ENCODE results near the gene DNAAF3. TPM values are rescaled to one million over a fixed set of nuclear protein-coding genes. Genes with fewer than 3 reads are reported as not detected.

Gene DNAAF3
- total RNA-seq, 1 donor from 2014 or later: 0.53 TPM

GRCh38 chr19:55153652-55154264 is 12.7 kb downstream of the DNAAF3 start:
- H3K36me3 ChIP-seq (ENCODE audit: control insufficient read depth, insufficient read depth, low read length): no peaks in the 10 kb centered on the region
- FAIRE-seq (no peak), DNase-seq (ENCODE audit: low read depth) (no peak)
- no peaks in the 10 kb centered on the region for H3K27me3 ChIP-seq (ENCODE audit: control insufficient read depth, insufficient read depth, low read length)
- no peak overlapping the region for H3K4me3 ChIP-seq (ENCODE audit: low read depth, low read length)
- TF ChIP-seq CTCF (IDR thresholded peaks at IDR 0.05; ENCODE audit: insufficient read depth, low read length, severe bottlenecking): no peak

GRCh38 chr19:55152017-55152416 is 14.4 kb downstream of the DNAAF3 start:
- no peaks in the 10 kb centered on the region for H3K27me3 ChIP-seq (ENCODE audit: control insufficient read depth, insufficient read depth, low read length)
- no peak for FAIRE-seq

GRCh38 chr19:55149078-55150003 is 17.1 kb downstream of the DNAAF3 start, which contains the start of gene TNNT1:
Gene TNNT1 (minus strand): TSS chr19:55149206. CDS start chr19:55147157, 2,049 bp downstream.
- TF ChIP-seq CTCF (IDR thresholded peaks at IDR 0.05; ENCODE audit: insufficient read depth, low read length, severe bottlenecking): no peak
- Histone ChIP-seq H3K27me3 (ENCODE audit: control insufficient read depth, insufficient read depth, low read length) (no peaks in the 10 kb centered on the region), H3K36me3 (ENCODE audit: control insufficient read depth, insufficient read depth, low read length) (no peaks in the 10 kb centered on the region), H3K4me3 (ENCODE audit: low read depth, low read length) (no peak within 1 kb of the TSS)
- DNase-seq (ENCODE audit: low read depth): no peak
- no peak for FAIRE-seq

More at GRCh38 chr19:55152017-55152416, 14.4 kb downstream of the DNAAF3 start:
- DNase-seq (ENCODE audit: low read depth): no peak
- Histone ChIP-seq H3K36me3 (ENCODE audit: control insufficient read depth, insufficient read depth, low read length) (no peaks in the 10 kb centered on the region), H3K4me3 (ENCODE audit: low read depth, low read length) (no peak overlapping the region)
- no peak for TF ChIP-seq CTCF (IDR thresholded peaks at IDR 0.05; ENCODE audit: insufficient read depth, low read length, severe bottlenecking)

GRCh38 chr19:55147545-55148251 is 18.7 kb downstream of the DNAAF3 start:
- no peak overlapping the region for H3K4me3 ChIP-seq (ENCODE audit: low read depth, low read length)
- no peaks in the 10 kb centered on the region for H3K36me3 ChIP-seq (ENCODE audit: control insufficient read depth, insufficient read depth, low read length)
- no peak for TF ChIP-seq CTCF (IDR thresholded peaks at IDR 0.05; ENCODE audit: insufficient read depth, low read length, severe bottlenecking)
- DNase-seq (ENCODE audit: low read depth): no peak
- H3K27me3 ChIP-seq (ENCODE audit: control insufficient read depth, insufficient read depth, low read length): no peaks in the 10 kb centered on the region
- FAIRE-seq: no peak

GRCh38 chr19:55146705-55147273 is 19.6 kb downstream of the DNAAF3 start:
- FAIRE-seq: no peak

More at GRCh38 chr19:55146705-55147273, 19.6 kb downstream of the DNAAF3 start:
- Histone ChIP-seq H3K4me3 (ENCODE audit: low read depth, low read length) (peak overlapping the region; percentile 40), H3K36me3 (ENCODE audit: control insufficient read depth, insufficient read depth, low read length) (no peaks in the 10 kb centered on the region), H3K27me3 (ENCODE audit: control insufficient read depth, insufficient read depth, low read length) (no peaks in the 10 kb centered on the region)
- TF ChIP-seq CTCF (IDR thresholded peaks at IDR 0.05; ENCODE audit: insufficient read depth, low read length, severe bottlenecking): no peak
- peak; percentile 8 for DNase-seq (ENCODE audit: low read depth)

Measured in bronchial epithelial cell (primary cell).